Hematopoietic multipotent progenitor cell treated with erythropoietin and hydrocortisone succinate and interleukin-3 and kit ligand, for 17 days (in vitro differentiated cells): ENCODE data around the gene PPP4R2.
"Not testable (repeated sequence)": the region's sequence is repeated elsewhere in the genome, so short reads cannot be mapped to it uniquely, and the experiment has no call there.

ENCODE experiments used
- DNase-seq: peaks from one replicate; pipeline ENCODE4 v3.0.0-alpha.2; 2015; ENCODE audit warnings: low spot score

PPP4R2 gene

GRCh38 chr3:73026111-73026759, 29.6 kb downstream of the PPP4R2 start:
- no peak for DNase-seq

- no peak for DNase-seq
Measured at GRCh38 chr3:73026760-73027113, 30.1 kb downstream of the PPP4R2 start.

- DNase-seq: no peak
Measured at GRCh38 chr3:73028803-73029202, 32.2 kb downstream of the PPP4R2 start.

- DNase-seq: no peak
Measured at GRCh38 chr3:73029321-73029796, 32.7 kb downstream of the PPP4R2 start.

- DNase-seq: no peak
Measured at GRCh38 chr3:73030073-73030597, 33.5 kb downstream of the PPP4R2 start.

- no peak for DNase-seq
Measured at GRCh38 chr3:73031573-73032103, 35.0 kb downstream of the PPP4R2 start.

GRCh38 chr3:73036694-73037591, 40.3 kb downstream of the PPP4R2 start:
- no peak for DNase-seq

- DNase-seq: no peak
Measured at GRCh38 chr3:73041537-73041936, 44.9 kb downstream of the PPP4R2 start.

- DNase-seq: no peak
Measured at GRCh38 chr3:73043414-73043813, 46.8 kb downstream of the PPP4R2 start.

- DNase-seq: no peak
Measured at GRCh38 chr3:73045391-73045790, 48.8 kb downstream of the PPP4R2 start.

- no peak for DNase-seq
Measured at GRCh38 chr3:73046195-73046594, 49.6 kb downstream of the PPP4R2 start.

GRCh38 chr3:73049319-73049718, 52.7 kb downstream of the PPP4R2 start:
- DNase-seq: no peak

GRCh38 chr3:73052857-73053256, 56.2 kb downstream of the PPP4R2 start:
- no peak for DNase-seq

GRCh38 chr3:73055583-73055982, 59.0 kb downstream of the PPP4R2 start:
- no peak for DNase-seq

GRCh38 chr3:73056014-73056844, 59.6 kb downstream of the PPP4R2 start:
- peak; percentile 60 for DNase-seq

- DNase-seq: no peak
Measured at GRCh38 chr3:73056845-73057150, 60.2 kb downstream of the PPP4R2 start.

- no peak for DNase-seq
Measured at GRCh38 chr3:73060302-73060723, 63.7 kb downstream of the PPP4R2 start.

GRCh38 chr3:73061416-73061815, 64.8 kb downstream of the PPP4R2 start, which contains the start of gene EBLN2:
EBLN2 (plus strand) TSS chr3:73061659; CDS start chr3:73062082, 423 bp downstream.
- no peak for DNase-seq

GRCh38 chr3:73066243-73066642, 69.6 kb downstream of the PPP4R2 start:
- not testable (repeated sequence) for DNase-seq

GRCh38 chr3:73068419-73068818, 71.8 kb downstream of the PPP4R2 start:
- DNase-seq: no peak

GRCh38 chr3:73069187-73069586, 72.6 kb downstream of the PPP4R2 start:
- no peak for DNase-seq
